Liver (tissue), 9 donors: ENCODE measurements around the gene AXIN2. TPM values are rescaled to one million over a fixed set of nuclear protein-coding genes. Genes with fewer than 3 reads are reported as not detected.
A peak's percentile ranks its signal among the peaks of the same experiment; 100 is the strongest.

Source experiments
- DNase-seq: peaks from one replicate; pipeline ENCODE4 v3.0.0-alpha.2; 2017; ENCODE audit warnings: low spot score
- H3K27ac ChIP-seq, 2 donors: one replicate each; pipeline ENCODE4 v1.7.0; 2013; ENCODE audit warnings: inconsistent platforms in 2 of 2, low read length in 2 of 2, control low read depth in 1 of 2, low read depth in 1 of 2, mild to moderate bottlenecking in 1 of 2
- H3K27me3 ChIP-seq, 4 donors: one replicate each; pipeline versions ENCODE4 v1.6.1 to v1.7.0; 2013; ENCODE audit warnings: low read length in 3 of 4, inconsistent platforms in 1 of 4, mild to moderate bottlenecking in 1 of 4, moderate library complexity in 1 of 4; ENCODE audit not compliant: control insufficient read depth in 4 of 4, insufficient read depth in 4 of 4
- H3K36me3 ChIP-seq, 4 donors: one replicate each; pipeline versions ENCODE4 v1.6.1 to v1.7.0; 2013; ENCODE audit warnings: low read length in 3 of 4, mild to moderate bottlenecking in 3 of 4, low read depth in 1 of 4, moderate library complexity in 1 of 4; ENCODE audit not compliant: control insufficient read depth in 4 of 4, insufficient read depth in 3 of 4
- H3K4me1 ChIP-seq, 4 donors: one replicate each; pipeline versions ENCODE4 v1.6.1 to v1.7.0; 2013; ENCODE audit warnings: low read length in 3 of 4, mild to moderate bottlenecking in 3 of 4, moderate library complexity in 1 of 4; ENCODE audit not compliant: control insufficient read depth in 4 of 4, insufficient read depth in 4 of 4
- H3K4me3 ChIP-seq, 3 donors: one replicate each; pipeline versions ENCODE4 v1.6.1 to v1.7.0; 2013; ENCODE audit warnings: low read length in 3 of 3, control low read depth in 1 of 3, low read depth in 1 of 3, mild to moderate bottlenecking in 1 of 3
- H3K9ac ChIP-seq, 2 donors: one replicate each; pipeline ENCODE4 v1.7.0; 2013; ENCODE audit warnings: low read length in 2 of 2, mild to moderate bottlenecking in 2 of 2, moderate library complexity in 2 of 2, control low read depth in 1 of 2, low read depth in 1 of 2
- H3K9me3 ChIP-seq, 4 donors: one replicate each; pipeline versions ENCODE4 v1.6.1 to v1.7.0; 2013; ENCODE audit warnings: low read length in 3 of 4; ENCODE audit not compliant: control insufficient read depth in 4 of 4
- ATF3 ChIP-seq: IDR thresholded peaks from 2 replicates; pipeline ENCODE4 v1.6.1; 2016; ENCODE audit warnings: antibody characterized with exemption
- CTCF ChIP-seq: fragments of 150-350 bp; IDR thresholded peaks from 2 replicates; pipeline ENCODE4 v1.5.1; 2017; ENCODE audit warnings: improper control_type of control experiment, low read depth, low read length; ENCODE audit not compliant: missing input control
- FOXA1 ChIP-seq: IDR thresholded peaks from 2 replicates; pipeline ENCODE4 v1.6.1; 2016; ENCODE audit warnings: antibody characterized with exemption
- FOXA2 ChIP-seq: IDR thresholded peaks from 2 replicates; pipeline ENCODE4 v1.6.1; 2016; ENCODE audit warnings: antibody characterized with exemption
- GABPA ChIP-seq, 2 donors: IDR thresholded peaks in 1 of 2; conservative IDR thresholded peaks in 1 of 2; 2 replicates each; pipeline ENCODE4 v1.6.1; 2016; ENCODE audit warnings: antibody characterized with exemption in 2 of 2, mild to moderate bottlenecking in 1 of 2, moderate library complexity in 1 of 2
- HNF4A ChIP-seq, 2 donors: conservative IDR thresholded peaks; 2 replicates each; pipeline ENCODE4 v1.6.1; 2016; ENCODE audit warnings: antibody characterized with exemption in 2 of 2, mild to moderate bottlenecking in 2 of 2
- HNF4G ChIP-seq: IDR thresholded peaks from 2 replicates; pipeline ENCODE4 v1.6.1; 2016; ENCODE audit warnings: antibody characterized with exemption
- JUND ChIP-seq, 2 donors: IDR thresholded peaks; 2 replicates each; pipeline ENCODE4 v1.6.1; 2016; ENCODE audit warnings: antibody characterized with exemption in 2 of 2
- NR2F2 ChIP-seq: IDR thresholded peaks from 2 replicates; pipeline ENCODE4 v1.6.1; 2016; ENCODE audit warnings: antibody characterized with exemption
- REST ChIP-seq: IDR thresholded peaks from 2 replicates; pipeline ENCODE4 v1.6.1; 2016; ENCODE audit warnings: antibody characterized with exemption, mild to moderate bottlenecking
- RXRA ChIP-seq, 2 donors: IDR thresholded peaks; 2 replicates each; pipeline ENCODE4 v1.6.1; 2017 to 2018; ENCODE audit warnings: antibody characterized with exemption in 2 of 2, mild to moderate bottlenecking in 1 of 2
- YY1 ChIP-seq: IDR thresholded peaks from 2 replicates; pipeline ENCODE4 v1.6.1; 2016; ENCODE audit warnings: antibody characterized with exemption, mild to moderate bottlenecking
- WGBS: extraction: QIAGEN DNeasy Blood & Tissue Kit; methylation state at CpG from one replicate; pipeline ENCODE4 v1.1.7; 2013; 5-methylcytosine and 5-hydroxymethylcytosine counted together
- polyA plus RNA-seq, 2 donors: library from polyadenylated mRNA; stranded (reverse) in 1 of 2; unstranded in 1 of 2; fragments of 200-250 nt in 1 of 2; fragments of >200 nt in 1 of 2; fragmentation: Nextera tagmentation in 1 of 2; extraction: Ambion mirVana in 1 of 2; gene quantifications; one replicate each; pipeline versions ENCODE4 v1.2.1 to v1.2.3, GENCODE V29; 2013 to 2015
- total RNA-seq, 2 donors: library from RNA; depleted of rRNA; stranded (reverse); fragments of >200 nt; gene quantifications; one replicate each; pipeline ENCODE4 v1.2.3, GENCODE V29; 2014
- TF ChIP-seq, protein P1 (sequence below): IDR thresholded peaks from 2 replicates; pipeline ENCODE4 v1.6.1; 2016; ENCODE audit warnings: antibody characterized with exemption
- TF ChIP-seq, protein P2 (sequence below): IDR thresholded peaks from 2 replicates; pipeline ENCODE4 v1.6.1; 2016; ENCODE audit warnings: antibody characterized with exemption
- donor health status: healthy.
- donor health status: healthy.
- donor health status: healthy.
- donor health status: healthy.
- donor health status: healthy.

Gene AXIN2
- total and polyA plus RNA-seq, 4 donors, result 0.33 to 3.5 (median 1.5) TPM

DNA sequence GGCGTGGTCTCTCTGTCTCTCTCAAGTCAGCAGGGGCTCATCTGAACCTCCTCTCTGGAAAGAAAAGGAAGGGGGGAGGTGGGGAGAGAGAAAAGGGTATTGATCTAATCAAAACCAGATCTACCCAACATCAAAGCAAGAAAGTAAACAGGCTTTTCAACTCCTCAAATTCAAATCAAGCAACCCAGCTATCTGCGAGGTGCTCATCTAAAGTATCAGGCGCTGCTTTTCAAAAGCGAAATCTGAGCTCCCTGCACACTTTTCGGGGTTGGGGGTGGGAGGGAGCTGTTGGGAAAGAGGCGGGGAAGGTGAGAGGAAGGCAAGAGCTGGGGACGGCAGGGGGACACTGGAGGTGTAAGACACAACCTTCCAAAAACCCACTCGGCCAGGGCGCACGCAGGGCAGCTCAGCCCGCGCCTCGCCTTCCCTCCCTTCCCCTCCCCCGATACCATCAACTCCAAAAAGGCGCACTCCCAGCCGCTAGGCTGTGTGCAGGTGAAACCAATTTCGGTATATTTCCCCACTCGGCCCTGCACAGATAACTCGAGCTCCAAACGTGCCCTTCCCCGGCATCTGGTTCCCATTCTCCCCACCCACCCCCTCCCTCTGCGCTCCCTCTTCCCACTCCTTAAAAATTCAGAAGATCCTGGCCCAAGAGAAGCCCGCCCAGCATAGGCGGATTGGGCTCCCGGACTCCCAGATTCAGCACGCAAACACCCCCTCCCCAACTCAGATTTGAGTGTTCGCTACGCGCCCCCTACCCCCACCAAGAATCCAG is 2.6 kb downstream of the AXIN2 start:
- H3K4me3 ChIP-seq, result peak overlapping the region in 2 of 3 donors; percentile 71 to 91
- WGBS, result 33% methylated on average over 29 of the region's 29 CpGs
- no peak for DNase-seq
- TF ChIP-seq REST, result no peak
- no peak for TF ChIP-seq YY1
- no peak for TF ChIP-seq JUND (IDR thresholded peaks at IDR 0.05)
- no peak for TF ChIP-seq HNF4G
- peaks cover 2 to 24% (median 21%) of the 10 kb centered on the region in 4 donors for H3K4me1 ChIP-seq
- no peaks in the 10 kb centered on the region for H3K27me3 ChIP-seq
- no peaks in the 10 kb centered on the region for H3K36me3 ChIP-seq
- H3K27ac ChIP-seq, result no peak overlapping the region
- H3K9me3 ChIP-seq, result no peaks in the 10 kb centered on the region
- H3K9ac ChIP-seq, result no peak overlapping the region

- WGBS, result 73% methylated on average over 15 of the region's 15 CpGs
- Histone ChIP-seq H3K4me3 (no peak overlapping the region), H3K9me3 (no peaks in the 10 kb centered on the region), H3K4me1 (peaks cover 3 to 24% (median 22%) of the 10 kb centered on the region in 4 donors), H3K9ac (no peak overlapping the region), H3K27me3 (no peaks in the 10 kb centered on the region), H3K27ac (no peak overlapping the region), H3K36me3 (no peaks in the 10 kb centered on the region)
- TF ChIP-seq NR2F2, result no peak
- TF ChIP-seq HNF4A (conservative IDR thresholded peaks at IDR 0.05), result no peak
- TF ChIP-seq FOXA1, result no peak
- no peak for TF ChIP-seq CTCF
- TF ChIP-seq HNF4G, result no peak
- TF ChIP-seq, protein P1, sequence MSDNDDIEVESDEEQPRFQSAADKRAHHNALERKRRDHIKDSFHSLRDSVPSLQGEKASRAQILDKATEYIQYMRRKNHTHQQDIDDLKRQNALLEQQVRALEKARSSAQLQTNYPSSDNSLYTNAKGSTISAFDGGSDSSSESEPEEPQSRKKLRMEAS, result no peak
- no peak for TF ChIP-seq REST
- no peak for TF ChIP-seq JUND (IDR thresholded peaks at IDR 0.05)
- TF ChIP-seq YY1, result no peak
- TF ChIP-seq FOXA2, result no peak
- TF ChIP-seq, protein P2, sequence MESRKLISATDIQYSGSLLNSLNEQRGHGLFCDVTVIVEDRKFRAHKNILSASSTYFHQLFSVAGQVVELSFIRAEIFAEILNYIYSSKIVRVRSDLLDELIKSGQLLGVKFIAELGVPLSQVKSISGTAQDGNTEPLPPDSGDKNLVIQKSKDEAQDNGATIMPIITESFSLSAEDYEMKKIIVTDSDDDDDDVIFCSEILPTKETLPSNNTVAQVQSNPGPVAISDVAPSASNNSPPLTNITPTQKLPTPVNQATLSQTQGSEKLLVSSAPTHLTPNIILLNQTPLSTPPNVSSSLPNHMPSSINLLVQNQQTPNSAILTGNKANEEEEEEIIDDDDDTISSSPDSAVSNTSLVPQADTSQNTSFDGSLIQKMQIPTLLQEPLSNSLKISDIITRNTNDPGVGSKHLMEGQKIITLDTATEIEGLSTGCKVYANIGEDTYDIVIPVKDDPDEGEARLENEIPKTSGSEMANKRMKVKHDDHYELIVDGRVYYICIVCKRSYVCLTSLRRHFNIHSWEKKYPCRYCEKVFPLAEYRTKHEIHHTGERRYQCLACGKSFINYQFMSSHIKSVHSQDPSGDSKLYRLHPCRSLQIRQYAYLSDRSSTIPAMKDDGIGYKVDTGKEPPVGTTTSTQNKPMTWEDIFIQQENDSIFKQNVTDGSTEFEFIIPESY, result no peak
- TF ChIP-seq RXRA (IDR thresholded peaks at IDR 0.05), result no peak
- TF ChIP-seq ATF3, result no peak
- no peak for TF ChIP-seq GABPA (IDR thresholded peaks at IDR 0.05 in 1 of 2, conservative IDR thresholded peaks at IDR 0.05 in 1 of 2)
- DNase-seq, result no peak
Observed at GRCh38 chr17:65558311-65558682, 3.2 kb downstream of the AXIN2 start.
